ENCODE results near the gene TSPO.
A peak's percentile ranks its signal among the peaks of the same experiment; 100 is the strongest.
"Not testable (repeated sequence)": the region's sequence is repeated elsewhere in the genome, so short reads cannot be mapped to it uniquely, and the experiment has no call there.

Gene TSPO

DNA sequence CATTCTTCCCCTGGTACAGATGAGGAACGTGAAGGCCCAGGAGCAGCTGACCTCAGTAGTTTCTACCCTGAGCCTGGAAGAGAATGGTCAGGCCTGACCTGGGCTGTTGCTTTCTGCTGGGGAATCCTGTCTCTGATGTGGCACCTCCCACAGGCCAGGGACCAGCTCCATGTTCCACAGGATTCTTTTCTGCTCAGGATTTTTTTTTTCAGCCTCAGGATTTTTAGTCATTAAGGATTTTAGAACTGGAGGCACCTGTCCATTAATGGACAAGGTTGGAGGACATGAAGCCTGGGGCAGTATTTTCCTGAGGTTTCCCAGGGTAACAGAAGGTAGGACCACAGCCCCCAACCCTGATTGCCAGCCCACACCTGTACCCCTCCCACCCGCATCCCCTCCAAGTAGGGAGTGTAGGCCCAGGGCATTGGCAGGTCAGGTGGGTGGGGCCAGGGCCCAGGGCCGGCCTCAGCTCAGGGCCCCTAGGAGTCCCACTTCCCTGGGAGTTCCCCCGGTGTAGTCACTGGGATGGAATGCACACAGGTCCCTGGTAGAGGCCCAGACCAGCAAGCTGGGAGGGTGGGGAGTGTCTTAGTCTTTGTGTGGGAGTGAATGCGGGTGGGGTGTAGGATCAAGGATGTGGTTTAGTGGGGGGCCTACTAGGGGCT lies 24.7 kb upstream of the TSPO start:
- Mint-ChIP-seq H3K27me3 (no peaks in the 10 kb centered on the region), H3K9me3 (no peaks in the 10 kb centered on the region), H3K4me1 (ENCODE audit: low read depth) (peaks cover 12% of the 10 kb centered on the region), H3K36me3 (ENCODE audit: low read depth) (no peaks in the 10 kb centered on the region), H3K4me3 (no peak overlapping the region), H3K27ac (no peak overlapping the region)

DNA sequence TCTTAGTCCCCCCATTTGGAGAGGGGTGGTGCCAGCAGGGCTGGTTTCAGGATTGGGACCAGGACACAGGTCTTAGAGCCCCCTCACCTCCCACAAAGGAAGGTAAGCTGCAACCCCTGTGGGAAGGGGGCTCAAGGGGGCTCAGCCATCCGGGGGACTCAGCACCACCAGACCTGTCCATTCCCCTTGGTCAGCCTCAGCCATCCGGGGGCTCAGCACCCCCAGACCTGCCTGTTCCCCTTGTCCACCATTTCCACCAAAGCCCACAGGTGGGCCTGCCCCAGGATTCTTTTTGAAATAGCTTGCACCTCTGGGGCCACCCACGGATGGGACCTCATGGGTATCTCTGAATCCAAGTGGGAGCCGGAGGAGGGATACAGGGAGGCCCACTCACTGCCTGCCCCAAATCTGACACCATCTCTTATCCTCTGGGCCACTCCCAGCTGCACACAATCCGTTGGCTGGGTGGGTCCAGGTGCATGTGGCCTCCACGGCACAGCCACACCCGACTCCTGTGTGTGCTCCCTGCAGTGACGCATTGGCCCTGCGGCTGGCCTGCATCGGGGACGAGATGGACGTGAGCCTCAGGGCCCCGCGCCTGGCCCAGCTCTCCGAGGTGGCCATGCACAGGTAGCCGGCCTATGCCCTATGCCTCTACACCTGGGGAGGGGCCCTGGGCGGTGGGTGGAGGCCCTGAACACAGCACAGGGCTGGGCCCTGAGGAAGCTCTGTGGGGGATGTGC lies 24.0 kb upstream of the TSPO start:
- no peak overlapping the region for H3K27ac Mint-ChIP-seq
- no peak overlapping the region for H3K4me3 Mint-ChIP-seq
- no peaks in the 10 kb centered on the region for H3K27me3 Mint-ChIP-seq
- peaks cover 12% of the 10 kb centered on the region for H3K4me1 Mint-ChIP-seq (ENCODE audit: low read depth)
- peaks cover 5% of the 10 kb centered on the region for H3K36me3 Mint-ChIP-seq (ENCODE audit: low read depth)
- H3K9me3 Mint-ChIP-seq: no peaks in the 10 kb centered on the region

GRCh38 chr22:43128116-43128515 lies 23.2 kb upstream of the TSPO start:
- H3K4me1 Mint-ChIP-seq (ENCODE audit: low read depth): peaks cover 12% of the 10 kb centered on the region
- H3K9me3 Mint-ChIP-seq: no peaks in the 10 kb centered on the region
- no peaks in the 10 kb centered on the region for H3K27me3 Mint-ChIP-seq
- H3K27ac Mint-ChIP-seq: no peak overlapping the region
- H3K36me3 Mint-ChIP-seq (ENCODE audit: low read depth): peaks cover 7% of the 10 kb centered on the region
- H3K4me3 Mint-ChIP-seq: no peak overlapping the region

DNA sequence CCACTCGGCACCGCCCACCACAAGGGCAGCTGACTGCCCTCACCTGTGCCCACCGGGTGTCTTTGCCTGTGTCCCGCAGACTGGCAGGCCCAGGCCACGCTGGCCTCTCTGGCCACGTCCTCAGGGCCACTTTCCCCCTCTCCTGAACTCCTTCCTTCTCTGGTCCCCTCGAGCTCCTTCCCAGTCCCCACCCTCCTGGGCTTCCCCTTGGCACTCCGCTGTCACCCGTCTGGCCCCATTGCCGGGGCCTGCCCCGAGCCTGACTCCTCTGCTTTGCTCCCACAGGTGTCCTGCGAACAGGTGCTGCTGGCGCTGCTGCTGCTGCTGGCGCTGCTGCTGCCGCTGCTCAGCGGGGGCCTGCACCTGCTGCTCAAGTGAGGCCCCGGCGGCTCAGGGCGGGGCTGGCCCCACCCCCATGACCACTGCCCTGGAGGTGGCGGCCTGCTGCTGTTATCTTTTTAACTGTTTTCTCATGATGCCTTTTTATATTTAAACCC lies 22.4 kb upstream of the TSPO start:
- no peaks in the 10 kb centered on the region for H3K9me3 Mint-ChIP-seq
- no peaks in the 10 kb centered on the region for H3K27me3 Mint-ChIP-seq
- no peak overlapping the region for H3K4me3 Mint-ChIP-seq
- peaks cover 12% of the 10 kb centered on the region for H3K4me1 Mint-ChIP-seq (ENCODE audit: low read depth)
- H3K36me3 Mint-ChIP-seq (ENCODE audit: low read depth): peaks cover 15% of the 10 kb centered on the region
- H3K27ac Mint-ChIP-seq: no peak overlapping the region

DNA sequence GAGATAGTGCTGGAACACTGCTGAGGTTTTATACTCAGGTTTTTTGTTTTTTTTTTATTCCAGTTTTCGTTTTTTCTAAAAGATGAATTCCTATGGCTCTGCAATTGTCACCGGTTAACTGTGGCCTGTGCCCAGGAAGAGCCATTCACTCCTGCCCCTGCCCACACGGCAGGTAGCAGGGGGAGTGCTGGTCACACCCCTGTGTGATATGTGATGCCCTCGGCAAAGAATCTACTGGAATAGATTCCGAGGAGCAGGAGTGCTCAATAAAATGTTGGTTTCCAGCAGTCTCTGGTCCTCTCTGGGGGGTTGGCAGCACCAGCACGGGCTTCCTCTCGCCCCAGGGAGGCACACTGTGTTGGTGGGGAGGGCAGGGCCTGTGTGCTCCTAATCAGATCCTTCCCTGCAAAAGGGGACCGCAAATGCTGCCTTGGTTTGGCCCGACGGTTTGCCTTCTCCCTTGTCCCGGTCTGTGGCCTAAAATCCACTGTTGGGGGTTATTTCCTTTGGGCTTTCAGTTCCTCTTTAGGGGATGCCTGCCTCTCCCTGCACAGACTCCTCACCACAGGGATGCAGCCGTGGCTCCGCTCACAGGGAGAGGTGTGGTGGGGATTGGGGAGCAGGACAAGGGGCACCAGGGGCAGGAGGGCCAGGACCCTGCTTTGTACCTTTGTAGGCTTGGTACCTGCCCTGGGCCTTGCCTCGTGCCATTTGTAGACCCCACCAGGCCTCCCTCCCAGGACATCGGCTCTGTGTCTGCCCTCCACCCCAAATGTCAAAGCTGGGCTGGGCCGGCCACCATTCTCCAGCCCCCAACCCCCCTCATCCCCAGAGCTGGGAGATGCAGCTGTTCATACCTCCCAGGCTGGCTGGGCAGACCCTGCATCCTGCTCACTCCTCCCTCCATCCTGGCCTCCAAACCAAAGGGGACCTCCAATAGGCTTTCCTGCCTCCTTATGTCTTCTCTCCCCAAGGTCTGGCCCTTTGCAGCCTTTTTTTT lies 21.6 kb upstream of the TSPO start:
- H3K4me3 Mint-ChIP-seq: no peak overlapping the region
- H3K27ac Mint-ChIP-seq: no peak overlapping the region
- peaks cover 20% of the 10 kb centered on the region for H3K36me3 Mint-ChIP-seq (ENCODE audit: low read depth)
- no peaks in the 10 kb centered on the region for H3K9me3 Mint-ChIP-seq
- H3K4me1 Mint-ChIP-seq (ENCODE audit: low read depth): peaks cover 12% of the 10 kb centered on the region
- no peaks in the 10 kb centered on the region for H3K27me3 Mint-ChIP-seq

- H3K36me3 Mint-ChIP-seq (ENCODE audit: low read depth): peaks cover 34% of the 10 kb centered on the region
- H3K4me3 Mint-ChIP-seq: no peak overlapping the region
- no peaks in the 10 kb centered on the region for H3K27me3 Mint-ChIP-seq
- H3K9me3 Mint-ChIP-seq: no peaks in the 10 kb centered on the region
- H3K4me1 Mint-ChIP-seq (ENCODE audit: low read depth): peaks cover 10% of the 10 kb centered on the region
- H3K27ac Mint-ChIP-seq: no peak overlapping the region
These were observed 19.4 kb upstream of the TSPO start for GRCh38 chr22:43131773-43132501.

- peaks cover 34% of the 10 kb centered on the region for H3K36me3 Mint-ChIP-seq (ENCODE audit: low read depth)
- H3K4me3 Mint-ChIP-seq: no peak overlapping the region
- H3K27me3 Mint-ChIP-seq: no peaks in the 10 kb centered on the region
- H3K27ac Mint-ChIP-seq: no peak overlapping the region
- H3K4me1 Mint-ChIP-seq (ENCODE audit: low read depth): no peaks in the 10 kb centered on the region
- no peaks in the 10 kb centered on the region for H3K9me3 Mint-ChIP-seq
These were observed 18.0 kb upstream of the TSPO start for GRCh38 chr22:43133401-43133800.

GRCh38 chr22:43134553-43134952 lies 16.8 kb upstream of the TSPO start:
- Mint-ChIP-seq H3K9me3 (no peaks in the 10 kb centered on the region), H3K27ac (no peak overlapping the region), H3K36me3 (ENCODE audit: low read depth) (peaks cover 40% of the 10 kb centered on the region), H3K4me3 (no peak overlapping the region), H3K27me3 (no peaks in the 10 kb centered on the region), H3K4me1 (ENCODE audit: low read depth) (peaks cover 3% of the 10 kb centered on the region)

DNA sequence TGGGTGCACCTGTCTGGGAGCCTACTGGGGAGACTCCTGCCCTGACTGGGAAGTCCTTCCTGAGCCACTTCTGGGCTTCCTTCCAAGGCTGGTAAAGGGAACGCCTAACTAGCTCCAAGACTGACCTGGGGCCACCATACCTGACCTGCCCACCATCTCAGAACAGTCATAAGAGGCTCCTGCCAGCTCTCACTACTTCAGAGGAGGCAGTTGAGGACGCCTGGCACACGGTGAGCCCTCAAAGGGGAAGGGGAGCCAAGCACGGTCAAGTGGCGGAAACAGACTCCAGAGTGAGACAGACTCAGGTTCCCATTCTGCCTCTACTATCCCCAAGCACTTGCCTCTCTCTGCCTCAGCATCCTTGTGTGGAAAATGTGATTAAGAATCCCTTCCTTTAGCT lies 15.8 kb upstream of the TSPO start:
- Mint-ChIP-seq H3K36me3 (ENCODE audit: low read depth) (peaks cover 48% of the 10 kb centered on the region), H3K4me3 (no peak overlapping the region), H3K27ac (peak overlapping the region; percentile 8), H3K27me3 (no peaks in the 10 kb centered on the region), H3K9me3 (no peaks in the 10 kb centered on the region), H3K4me1 (ENCODE audit: low read depth) (peaks cover 4% of the 10 kb centered on the region)

DNA sequence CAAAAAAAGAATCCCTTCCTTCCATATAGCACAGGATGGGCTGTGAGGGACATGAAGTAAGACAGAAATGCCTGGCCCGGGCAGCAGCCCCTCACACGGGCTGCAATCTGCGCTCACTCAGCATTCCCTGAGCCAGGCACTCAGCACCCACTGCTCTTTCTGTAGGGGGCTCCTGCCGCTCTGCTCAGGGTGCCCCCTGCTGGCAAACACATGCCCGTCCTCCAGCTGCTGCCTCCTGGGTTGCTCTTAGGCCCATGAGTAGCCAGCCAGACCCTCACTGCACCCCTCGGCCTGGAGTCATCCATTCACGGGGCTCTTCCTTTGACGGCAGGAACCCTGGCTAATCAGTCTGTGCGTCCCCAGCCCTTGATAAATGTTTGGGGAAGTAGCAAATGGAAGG lies 15.1 kb upstream of the TSPO start:
- Mint-ChIP-seq H3K9me3 (no peaks in the 10 kb centered on the region), H3K27ac (peak overlapping the region; percentile 8), H3K4me1 (ENCODE audit: low read depth) (peaks cover 11% of the 10 kb centered on the region), H3K36me3 (ENCODE audit: low read depth) (peaks cover 51% of the 10 kb centered on the region), H3K27me3 (no peaks in the 10 kb centered on the region), H3K4me3 (no peak overlapping the region)

- no peak overlapping the region for H3K27ac Mint-ChIP-seq
- H3K4me3 Mint-ChIP-seq: no peak overlapping the region
- H3K9me3 Mint-ChIP-seq: no peaks in the 10 kb centered on the region
- peaks cover 50% of the 10 kb centered on the region for H3K36me3 Mint-ChIP-seq (ENCODE audit: low read depth)
- no peaks in the 10 kb centered on the region for H3K27me3 Mint-ChIP-seq
- H3K4me1 Mint-ChIP-seq (ENCODE audit: low read depth): peaks cover 16% of the 10 kb centered on the region
These were observed 14.6 kb upstream of the TSPO start for GRCh38 chr22:43136801-43137200.

DNA sequence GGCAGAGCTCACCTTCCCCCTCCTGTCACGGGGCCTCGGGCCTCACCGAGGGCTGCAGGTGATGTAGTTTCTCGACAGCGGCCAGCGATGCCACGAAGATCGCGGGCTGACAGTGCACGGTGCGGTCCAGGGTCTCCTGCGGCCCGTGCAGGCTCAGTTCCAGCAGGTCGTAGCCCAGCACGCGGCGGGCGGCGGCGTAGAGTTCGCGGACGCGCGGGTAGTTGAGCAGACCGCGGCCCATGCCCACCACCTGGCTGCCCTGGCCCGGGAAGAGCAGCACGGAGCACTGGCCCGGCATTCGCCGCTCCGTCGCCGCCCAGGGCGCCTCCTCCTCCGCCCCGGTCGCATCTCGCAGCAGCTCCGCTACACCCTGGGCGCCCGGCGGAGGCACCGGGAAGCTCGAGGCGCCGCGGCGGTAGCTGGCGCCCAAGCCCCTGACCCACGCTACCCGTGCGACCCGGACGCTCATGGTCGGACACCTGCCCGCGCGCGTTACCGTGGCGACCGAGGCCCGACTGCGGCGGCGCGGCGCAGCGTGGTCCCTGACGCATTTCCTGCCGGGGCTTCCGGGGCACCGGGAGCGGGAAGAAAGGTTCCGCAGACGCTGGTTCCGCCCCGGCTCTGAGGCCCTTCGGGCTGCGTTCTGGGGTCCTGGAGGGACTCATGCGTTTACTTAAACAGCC lies 8.3 kb upstream of the TSPO start, which contains the start of gene MCAT:
Gene MCAT (minus strand): TSS at position 519 of the 683 bp plus-strand sequence. CDS start 50 bp downstream, at position 469.
- peak within 1 kb of the TSS; percentile 92 for H3K27ac Mint-ChIP-seq

DNA sequence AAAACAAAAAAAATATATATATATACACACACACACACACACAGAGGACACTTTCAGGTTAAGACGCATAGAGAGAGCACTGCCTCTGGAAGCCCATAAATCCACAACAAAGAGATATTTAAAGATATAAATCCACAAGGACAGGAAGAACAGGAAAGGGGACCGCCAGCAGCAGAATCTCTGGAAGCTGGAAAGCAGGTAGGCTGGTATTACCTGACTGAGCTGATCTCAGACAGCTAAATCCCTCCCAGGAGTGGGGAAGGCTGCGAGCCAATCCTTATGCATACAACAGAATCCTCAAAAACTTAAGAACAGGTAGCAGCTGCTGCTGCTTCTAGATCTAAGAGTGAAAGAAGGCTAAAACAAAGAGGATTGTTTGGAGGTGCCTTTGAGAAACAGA lies 6.4 kb upstream of the TSPO start:
- H3K27ac Mint-ChIP-seq: peak overlapping the region; percentile 21
- H3K9me3 Mint-ChIP-seq: no peaks in the 10 kb centered on the region
- H3K4me1 Mint-ChIP-seq (ENCODE audit: low read depth): peaks cover 42% of the 10 kb centered on the region
- H3K4me3 Mint-ChIP-seq: no peak overlapping the region
- peaks cover 9% of the 10 kb centered on the region for H3K36me3 Mint-ChIP-seq (ENCODE audit: low read depth)
- H3K27me3 Mint-ChIP-seq: no peaks in the 10 kb centered on the region

More for the DNA sequence above, 8.3 kb upstream of the TSPO start, which contains the start of gene MCAT:
- H3K9me3 Mint-ChIP-seq: no peaks in the 10 kb centered on the region
- H3K4me3 Mint-ChIP-seq: peak within 1 kb of the TSS; percentile 90
- peaks cover 38% of the 10 kb centered on the region for H3K4me1 Mint-ChIP-seq (ENCODE audit: low read depth)
- H3K36me3 Mint-ChIP-seq (ENCODE audit: low read depth): peaks cover 17% of the 10 kb centered on the region
- no peaks in the 10 kb centered on the region for H3K27me3 Mint-ChIP-seq

GRCh38 chr22:43145371-43145770 lies 6.0 kb upstream of the TSPO start:
- H3K4me3 Mint-ChIP-seq; H3K27me3 Mint-ChIP-seq; H3K9me3 Mint-ChIP-seq; H3K36me3 Mint-ChIP-seq (ENCODE audit: low read depth); H3K27ac Mint-ChIP-seq: not testable (repeated sequence)
- peaks cover 42% of the 10 kb centered on the region for H3K4me1 Mint-ChIP-seq (ENCODE audit: low read depth)

Measured in stimulated activated naive CD8-positive, alpha-beta T cell treated with anti-CD3 and anti-CD28 coated beads, Interleukin-15, Interleukin-2, amounts not matched to agents 100 ng/mL and 50 ng/mL, for 24 hours (primary cell).